Activated CD4-positive, alpha-beta memory T cell treated with anti-CD3 and anti-CD28 coated beads for 36 hours (primary cell): Measurements from ENCODE around the gene ATF6B. TPM values are rescaled to one million over a fixed set of nuclear protein-coding genes. Genes with fewer than 3 reads are reported as not detected.
A peak's percentile ranks its signal among the peaks of the same experiment; 100 is the strongest.

ENCODE experiments used
- CTCF ChIA-PET: fragments of 350-600 bp; sonication (Branson Sonifier 250); formaldehyde crosslinking; loops from one replicate; lab custom pipeline; 2021; ENCODE audit warnings: antibody characterized with exemption, inconsistent platforms; lab: Charles Lee
- POLR2A ChIA-PET: fragments of 350-600 bp; sonication (Branson Sonifier 250); formaldehyde crosslinking; loops from one replicate; lab custom pipeline; 2021; ENCODE audit warnings: antibody characterized with exemption; lab: Charles Lee
- DNase-seq: peaks from one replicate; pipeline ENCODE4 v3.0.0-alpha.2; 2020
- H3K27ac Mint-ChIP-seq: one replicate; pipeline ENCODE4 v1.8.0; 2021; ENCODE audit warnings: mixed read lengths
- H3K27me3 Mint-ChIP-seq: one replicate; pipeline ENCODE4 v1.8.0; 2021; ENCODE audit warnings: mixed read lengths
- H3K36me3 Mint-ChIP-seq: one replicate; pipeline ENCODE4 v1.8.0; 2021; ENCODE audit warnings: mixed read lengths
- H3K4me1 Mint-ChIP-seq: one replicate; pipeline ENCODE4 v1.8.0; 2021; ENCODE audit warnings: low read depth, mixed read lengths
- H3K4me3 Mint-ChIP-seq: one replicate; pipeline ENCODE4 v1.8.0; 2021; ENCODE audit warnings: mild to moderate bottlenecking, mixed read lengths
- H3K9me3 Mint-ChIP-seq: one replicate; pipeline ENCODE4 v1.8.0; 2021; ENCODE audit warnings: mixed read lengths
- intact Hi-C: fragments of 100-400 bp; cut with micrococcal nuclease; formaldehyde crosslinking; loops from one replicate; pipeline ENCODE4 v1.15.1; 2023
- total RNA-seq, 2 experiments: library from RNA; stranded (reverse); gene quantifications; one replicate each; pipeline ENCODE4 v1.2.3, GENCODE V29; 2021

Gene ATF6B
- total RNA-seq, 2 experiments from 2014 or later, result 67.4 to 80.9 TPM

DNA sequence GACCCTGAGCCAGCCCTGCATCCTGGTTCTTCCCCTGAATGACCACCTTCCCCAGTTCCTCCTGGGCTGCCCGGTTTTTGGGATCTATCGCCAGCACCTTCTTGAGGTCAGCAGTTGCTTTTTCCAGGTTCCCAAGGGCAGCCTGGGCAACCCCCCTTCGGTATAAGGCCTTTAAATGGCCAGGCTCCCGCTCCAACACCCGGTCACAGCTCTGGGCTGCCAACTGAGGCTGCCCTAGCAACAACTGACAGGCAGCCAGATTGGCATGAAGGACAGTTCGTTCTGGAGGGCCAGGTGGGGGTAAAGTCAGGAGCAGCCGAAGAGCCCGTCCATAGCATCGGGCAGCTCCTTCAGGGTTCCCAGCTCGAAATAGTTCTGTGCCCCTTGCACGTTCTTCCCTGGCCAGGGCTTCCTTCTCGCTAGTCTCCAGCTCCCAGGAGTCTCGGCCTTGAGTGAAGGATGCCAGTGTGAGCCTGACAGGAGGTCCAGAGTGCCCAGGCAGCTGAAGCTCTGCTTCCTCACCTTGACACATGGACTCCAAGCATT, 778 bp upstream of the ATF6B start:
- ChIA-PET POLR2A (interaction anchor here (0.7 to 2.6 kb wide), 10 partner anchors 26 to 1360 kb away, joined by 3 to 16 read pairs (median 6); partner anchors contain the start of genes MSH5 and RNF5), CTCF (interaction anchor here (0.6 to 4.3 kb wide), 9 partner anchors 11 to 998 kb away, joined by 3 to 35 read pairs (median 3); no protein-coding TSS in a partner anchor)
- peak overlapping the region; percentile 96 for H3K27ac Mint-ChIP-seq
- intact Hi-C loops, result loop anchor here (1.0 kb wide), 6 partner anchors 19 to 465 kb away; partner anchors contain the start of genes GPANK1, PPT2, RNF5 and SKIC2
- H3K4me1 Mint-ChIP-seq, result peaks cover 40% of the 10 kb centered on the region
- H3K4me3 Mint-ChIP-seq, result peak overlapping the region; percentile 99
- H3K36me3 Mint-ChIP-seq, result peaks cover 16% of the 10 kb centered on the region
- no peaks in the 10 kb centered on the region for H3K27me3 Mint-ChIP-seq
- no peak for DNase-seq
- no peaks in the 10 kb centered on the region for H3K9me3 Mint-ChIP-seq

DNA sequence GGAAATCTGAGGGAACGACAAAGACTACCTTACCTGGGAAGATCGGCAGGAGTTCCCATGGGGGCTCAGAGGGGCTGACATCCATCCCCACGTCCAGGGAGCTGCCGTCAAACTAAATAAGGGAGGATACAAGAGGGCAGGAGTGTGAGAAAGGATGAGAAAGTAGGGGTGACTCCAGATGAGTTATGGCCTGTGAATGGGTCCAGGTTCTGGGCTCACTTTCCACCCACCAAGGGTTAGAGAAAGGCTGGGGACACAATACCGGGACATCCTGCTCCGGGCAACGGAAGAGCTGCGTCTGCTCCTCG, 683 bp downstream of the ATF6B start:
- Mint-ChIP-seq H3K27me3 (no peaks in the 10 kb centered on the region), H3K27ac (peak overlapping the region; percentile 96), H3K36me3 (peaks cover 20% of the 10 kb centered on the region), H3K9me3 (no peaks in the 10 kb centered on the region), H3K4me1 (peaks cover 40% of the 10 kb centered on the region), H3K4me3 (peak overlapping the region; percentile 99)
- no peak for DNase-seq
- CTCF ChIA-PET, result interaction anchor here (0.9 to 4.3 kb wide), 4 partner anchors 9 to 80 kb away, joined by 3 to 35 read pairs (median 12); no protein-coding TSS in a partner anchor
- intact Hi-C loops, result no loop called here
- POLR2A ChIA-PET, result interaction anchor here (0.9 to 2.6 kb wide), 7 partner anchors 9 to 727 kb away, joined by 3 to 9 read pairs (median 4); partner anchors contain the start of genes DXO, PSMB9, RNF5 and TAP1

DNA sequence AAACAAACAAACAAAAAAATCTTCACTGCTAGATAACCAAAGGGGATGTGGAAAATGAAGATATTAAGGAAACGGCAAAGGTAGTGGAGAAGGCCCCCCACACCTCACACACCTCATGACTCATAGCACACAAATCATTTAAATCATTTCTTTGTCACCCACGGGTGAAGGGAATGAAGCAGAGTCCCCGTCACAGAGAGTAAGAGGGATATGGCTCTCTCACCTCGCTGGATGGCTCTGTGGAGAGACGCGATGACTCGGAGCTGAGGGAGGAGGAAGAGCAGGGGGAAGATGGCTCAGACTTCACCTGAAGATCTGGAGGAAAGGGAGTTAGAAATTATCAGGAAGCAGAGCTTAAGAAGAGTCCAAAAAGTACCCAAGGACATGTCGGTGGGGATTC, 1.2 kb downstream of the ATF6B start:
- intact Hi-C loops, result no loop called here

DNA sequence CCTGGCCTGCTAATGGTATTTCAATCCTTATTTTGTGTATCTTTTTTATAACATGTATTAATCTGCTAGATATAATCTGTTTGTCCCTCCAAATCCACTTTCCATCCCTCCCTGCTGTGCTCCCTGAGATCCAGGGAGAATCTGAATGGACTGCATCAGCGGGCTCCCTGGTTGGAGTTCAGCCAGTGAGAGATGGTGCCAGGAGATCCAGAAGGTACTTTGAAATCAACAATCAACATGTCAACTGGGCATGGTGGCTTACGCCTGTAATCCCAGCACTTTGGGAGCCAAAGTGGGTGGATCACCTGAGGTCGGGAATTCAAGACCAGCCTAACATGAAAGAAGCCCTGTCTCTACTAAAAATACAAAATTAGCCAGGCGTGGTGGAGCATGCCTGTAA, 4.4 kb downstream of the ATF6B start:
- H3K27ac Mint-ChIP-seq, result peak overlapping the region; percentile 1

More for the DNA sequence above, 1.2 kb downstream of the ATF6B start:
- ChIA-PET CTCF (interaction anchor here (1.0 to 4.3 kb wide), 3 partner anchors 9 to 79 kb away, joined by 3 to 35 read pairs (median 21); no protein-coding TSS in a partner anchor), POLR2A (interaction anchor here (0.9 to 2.6 kb wide), 4 partner anchors 8 to 155 kb away, joined by 3 to 9 read pairs (median 5); partner anchors contain the start of genes DXO and RNF5)
- Mint-ChIP-seq H3K9me3 (no peaks in the 10 kb centered on the region), H3K27ac (peak overlapping the region; percentile 96), H3K4me3 (peak overlapping the region; percentile 99), H3K27me3 (no peaks in the 10 kb centered on the region), H3K36me3 (peaks cover 24% of the 10 kb centered on the region), H3K4me1 (peaks cover 40% of the 10 kb centered on the region)
- DNase-seq, result peak; percentile 31

DNA sequence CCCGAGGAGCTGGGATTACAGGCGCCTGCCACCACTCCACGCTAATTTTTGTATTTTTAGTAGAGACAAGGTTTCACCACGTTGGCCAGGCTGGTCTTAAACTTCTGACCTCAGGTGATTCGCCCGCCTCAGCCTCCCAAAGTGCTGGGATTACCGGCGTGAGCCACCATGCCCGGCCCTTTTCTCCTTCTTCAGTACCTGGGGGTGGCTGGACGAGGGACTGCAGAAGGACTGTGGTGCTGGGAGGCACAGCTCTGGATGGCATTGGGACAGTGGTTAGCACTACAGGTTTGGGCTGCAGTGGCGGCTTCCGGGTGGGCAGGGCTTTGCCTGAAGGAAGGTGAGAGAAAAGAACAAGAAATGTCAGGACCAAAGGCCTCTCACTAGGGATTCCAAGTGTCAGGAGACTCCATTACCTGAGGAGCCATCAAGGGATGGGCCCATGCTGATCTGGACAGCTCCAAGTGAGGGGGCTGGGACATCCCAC, 7.4 kb downstream of the ATF6B start:
- CTCF ChIA-PET, result interaction anchor here (0.7 kb wide), 1 partner anchor 293 kb away, joined by 3 read pairs; no protein-coding TSS in a partner anchor
- Mint-ChIP-seq H3K9me3 (no peaks in the 10 kb centered on the region), H3K27ac (no peak overlapping the region), H3K4me1 (peaks cover 9% of the 10 kb centered on the region), H3K4me3 (no peak overlapping the region), H3K27me3 (no peaks in the 10 kb centered on the region), H3K36me3 (peaks cover 48% of the 10 kb centered on the region)
- intact Hi-C loops, result no loop called here
- no peak for DNase-seq
- POLR2A ChIA-PET, result no interaction called here

More for the DNA sequence above, 4.4 kb downstream of the ATF6B start:
- CTCF ChIA-PET, result no interaction called here
- peaks cover 31% of the 10 kb centered on the region for H3K4me1 Mint-ChIP-seq
- H3K27me3 Mint-ChIP-seq, result no peaks in the 10 kb centered on the region
- POLR2A ChIA-PET, result no interaction called here
- intact Hi-C loops, result no loop called here
- no peak for DNase-seq
- no peak overlapping the region for H3K4me3 Mint-ChIP-seq
- peaks cover 37% of the 10 kb centered on the region for H3K36me3 Mint-ChIP-seq
- H3K9me3 Mint-ChIP-seq, result no peaks in the 10 kb centered on the region

DNA sequence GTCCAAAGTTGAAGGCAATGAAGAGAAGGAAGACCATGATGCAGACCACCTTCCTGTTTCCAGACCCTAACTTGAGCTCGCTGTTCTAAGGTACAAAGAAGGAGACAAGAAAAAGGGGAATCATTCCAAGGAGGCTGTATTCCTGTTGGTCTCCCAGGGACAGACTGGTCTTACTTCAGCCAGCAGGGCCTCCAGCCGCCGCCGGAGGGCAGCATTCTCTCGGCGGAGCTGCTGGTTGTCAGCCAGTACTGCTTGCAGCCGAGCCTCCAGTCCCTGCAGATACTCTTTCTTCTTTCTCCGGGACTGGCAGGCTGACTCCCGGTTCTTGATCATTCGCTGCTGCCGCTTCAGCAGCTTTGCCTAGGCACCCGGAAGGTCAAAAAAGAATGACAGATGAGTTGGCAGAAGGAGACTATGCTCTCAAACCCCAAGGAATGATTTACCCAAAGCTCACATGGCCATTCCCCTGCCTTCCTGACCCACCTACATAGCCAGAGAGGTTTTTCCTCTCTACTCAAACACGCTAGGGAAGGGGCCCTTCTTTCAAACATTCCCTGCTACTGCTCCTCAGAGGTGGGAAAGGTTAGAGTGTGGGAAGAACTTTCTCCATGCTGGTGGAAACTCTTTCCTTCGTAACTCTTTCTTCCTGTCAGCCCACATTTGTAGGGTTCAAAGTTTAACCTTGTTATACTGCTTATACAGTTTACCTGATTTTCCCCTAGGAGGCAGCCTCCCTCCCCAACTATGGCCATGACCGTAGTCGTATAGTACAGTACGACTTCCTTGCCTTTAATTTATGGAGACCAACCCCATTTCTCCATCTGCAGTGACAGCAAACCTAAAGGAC, 9.0 kb downstream of the ATF6B start:
- ChIA-PET POLR2A (interaction anchor here (1.8 kb wide), 1 partner anchor 8 kb away, joined by 4 read pairs; no protein-coding TSS in a partner anchor), CTCF (interaction anchor here (0.8 to 2.7 kb wide), 23 partner anchors 9 to 675 kb away, joined by 3 to 35 read pairs (median 4); partner anchors contain the start of genes ATF6B, FKBPL and PRRT1)
- DNase-seq, result peak; percentile 81
- H3K36me3 Mint-ChIP-seq, result peaks cover 48% of the 10 kb centered on the region
- no peak overlapping the region for H3K4me3 Mint-ChIP-seq
- peaks cover 7% of the 10 kb centered on the region for H3K4me1 Mint-ChIP-seq
- no peak overlapping the region for H3K27ac Mint-ChIP-seq
- intact Hi-C loops, result loop anchor here (1.0 kb wide), 1 partner anchor 35 kb away; the partner anchor contains the start of gene PPT2
- H3K9me3 Mint-ChIP-seq, result no peaks in the 10 kb centered on the region
- no peaks in the 10 kb centered on the region for H3K27me3 Mint-ChIP-seq

DNA sequence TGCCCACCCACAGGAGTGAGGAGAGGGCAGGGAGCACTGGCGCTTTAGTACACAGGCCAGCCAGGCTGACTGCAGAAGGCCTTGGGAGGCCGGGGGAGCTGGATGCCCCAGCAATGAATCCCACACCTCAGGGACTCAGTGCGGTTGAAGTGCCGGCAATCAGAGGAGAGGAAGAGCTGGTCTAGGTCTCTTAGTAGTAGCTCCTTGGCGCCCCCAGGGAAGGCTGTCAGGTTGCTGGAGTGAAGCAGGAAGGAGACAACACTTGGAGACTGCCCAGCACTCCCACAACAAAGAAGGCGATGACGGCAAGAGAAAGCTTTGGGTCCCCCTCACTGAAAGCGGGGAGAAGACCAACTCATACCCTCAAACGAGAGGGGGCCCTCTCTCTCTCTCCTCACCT, 10.6 kb downstream of the ATF6B start:
- Mint-ChIP-seq H3K4me3 (no peak overlapping the region), H3K27ac (no peak overlapping the region), H3K4me1 (peaks cover 7% of the 10 kb centered on the region), H3K9me3 (no peaks in the 10 kb centered on the region), H3K27me3 (no peaks in the 10 kb centered on the region), H3K36me3 (peaks cover 45% of the 10 kb centered on the region)
- POLR2A ChIA-PET, result interaction anchor here (1.2 kb wide), 1 partner anchor 10 kb away, joined by 3 read pairs; the partner anchor contains the start of gene ATF6B
- intact Hi-C loops, result no loop called here
- CTCF ChIA-PET, result interaction anchor here (0.9 to 2.7 kb wide), 6 partner anchors 11 to 751 kb away, joined by 3 to 35 read pairs (median 4); partner anchors contain the start of genes ATF6B and FKBPL
- DNase-seq, result no peak

DNA sequence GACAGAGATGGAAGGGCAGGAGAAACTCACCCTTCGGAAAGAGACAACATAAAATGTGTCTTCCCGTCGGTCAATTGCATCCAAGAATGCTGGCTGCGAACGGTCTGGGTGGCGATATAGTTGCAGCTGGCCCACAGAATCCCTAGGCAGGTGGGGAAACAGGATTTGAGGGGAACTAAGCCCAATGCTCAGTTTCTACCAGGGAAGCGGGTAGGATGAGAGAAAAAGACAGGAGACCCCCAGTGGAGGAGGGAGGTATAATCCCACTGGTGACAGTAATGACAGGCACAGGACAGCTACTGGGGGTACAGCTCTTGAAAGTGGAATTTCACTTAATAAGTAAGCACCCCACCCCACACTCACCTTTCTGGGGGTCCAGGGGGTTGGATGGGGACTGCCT, 11.4 kb downstream of the ATF6B start:
- Mint-ChIP-seq H3K27ac (no peak overlapping the region), H3K36me3 (peaks cover 39% of the 10 kb centered on the region), H3K27me3 (no peaks in the 10 kb centered on the region), H3K9me3 (no peaks in the 10 kb centered on the region), H3K4me3 (no peak overlapping the region), H3K4me1 (peaks cover 7% of the 10 kb centered on the region)
- ChIA-PET POLR2A (interaction anchor here (1.2 kb wide), 1 partner anchor 11 kb away, joined by 3 read pairs; the partner anchor contains the start of gene ATF6B), CTCF (interaction anchor here (0.7 to 2.7 kb wide), 5 partner anchors 12 to 157 kb away, joined by 3 to 35 read pairs (median 4); partner anchors contain the start of genes ATF6B and FKBPL)
- DNase-seq, result no peak
- intact Hi-C loops, result no loop called here

DNA sequence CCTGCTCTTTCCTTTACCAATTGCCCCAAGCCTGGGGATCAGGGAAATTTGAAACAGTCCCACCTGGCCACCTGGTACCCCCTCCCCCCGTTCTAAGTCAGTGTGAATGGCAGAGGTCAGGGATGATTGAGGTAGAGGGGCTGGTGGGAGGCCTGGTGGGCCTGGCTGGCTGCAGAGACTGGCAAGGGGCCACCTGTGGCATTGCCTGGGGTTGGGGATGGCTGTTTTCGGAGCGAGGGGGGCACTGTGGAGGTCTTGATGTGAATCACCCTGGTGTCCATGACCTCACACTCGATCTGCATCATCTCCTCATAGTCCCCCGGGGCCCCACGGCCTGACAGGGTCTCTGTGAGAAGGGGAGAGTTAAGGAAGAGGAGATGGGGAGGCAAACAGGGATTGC, 12.4 kb downstream of the ATF6B start:
- intact Hi-C loops, result no loop called here
- POLR2A ChIA-PET, result no interaction called here
- no peak overlapping the region for H3K4me3 Mint-ChIP-seq
- DNase-seq, result no peak
- H3K27ac Mint-ChIP-seq, result no peak overlapping the region
- no peaks in the 10 kb centered on the region for H3K9me3 Mint-ChIP-seq
- no peaks in the 10 kb centered on the region for H3K27me3 Mint-ChIP-seq
- peaks cover 34% of the 10 kb centered on the region for H3K36me3 Mint-ChIP-seq
- H3K4me1 Mint-ChIP-seq, result peaks cover 7% of the 10 kb centered on the region
- CTCF ChIA-PET, result interaction anchor here (0.6 to 1.4 kb wide), 3 partner anchors 39 to 513 kb away, joined by 3 to 4 read pairs (median 3); no protein-coding TSS in a partner anchor

DNA sequence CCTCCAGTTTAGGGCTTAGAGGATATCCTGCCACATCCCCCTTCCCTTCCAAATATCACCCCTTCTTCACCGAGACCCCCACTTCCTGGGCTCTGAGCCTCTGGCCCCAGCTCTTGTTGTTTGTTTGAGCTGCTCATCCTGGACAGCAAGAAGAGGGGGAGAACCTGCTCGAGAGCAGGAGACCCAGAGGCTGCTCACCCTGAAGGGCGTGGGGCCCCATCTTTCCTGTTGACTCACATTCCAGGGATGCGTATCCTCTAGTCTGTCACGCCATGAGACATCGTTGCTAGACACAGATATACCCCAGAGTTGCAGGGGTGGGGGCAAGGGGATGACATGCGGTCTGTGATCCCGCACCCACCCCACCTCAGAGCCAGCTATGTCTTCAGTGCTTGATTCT, 13.2 kb downstream of the ATF6B start:
- Mint-ChIP-seq H3K36me3 (peaks cover 32% of the 10 kb centered on the region), H3K9me3 (no peaks in the 10 kb centered on the region), H3K27me3 (no peaks in the 10 kb centered on the region), H3K27ac (no peak overlapping the region), H3K4me1 (peaks cover 7% of the 10 kb centered on the region), H3K4me3 (no peak overlapping the region)
- intact Hi-C loops, result no loop called here
- ChIA-PET CTCF (interaction anchor here (1.4 kb wide), 1 partner anchor 40 kb away, joined by 4 read pairs; no protein-coding TSS in a partner anchor), POLR2A (no interaction called here)
- no peak for DNase-seq
